ENCODE results near the gene FBL. TPM values are rescaled to one million over a fixed set of nuclear protein-coding genes. Genes with fewer than 3 reads are reported as not detected.

Gene FBL
- polyA plus RNA-seq, 2 of the 4 experiments (the other 2 are of a cell fraction): 716 to 1,141 TPM

DNA sequence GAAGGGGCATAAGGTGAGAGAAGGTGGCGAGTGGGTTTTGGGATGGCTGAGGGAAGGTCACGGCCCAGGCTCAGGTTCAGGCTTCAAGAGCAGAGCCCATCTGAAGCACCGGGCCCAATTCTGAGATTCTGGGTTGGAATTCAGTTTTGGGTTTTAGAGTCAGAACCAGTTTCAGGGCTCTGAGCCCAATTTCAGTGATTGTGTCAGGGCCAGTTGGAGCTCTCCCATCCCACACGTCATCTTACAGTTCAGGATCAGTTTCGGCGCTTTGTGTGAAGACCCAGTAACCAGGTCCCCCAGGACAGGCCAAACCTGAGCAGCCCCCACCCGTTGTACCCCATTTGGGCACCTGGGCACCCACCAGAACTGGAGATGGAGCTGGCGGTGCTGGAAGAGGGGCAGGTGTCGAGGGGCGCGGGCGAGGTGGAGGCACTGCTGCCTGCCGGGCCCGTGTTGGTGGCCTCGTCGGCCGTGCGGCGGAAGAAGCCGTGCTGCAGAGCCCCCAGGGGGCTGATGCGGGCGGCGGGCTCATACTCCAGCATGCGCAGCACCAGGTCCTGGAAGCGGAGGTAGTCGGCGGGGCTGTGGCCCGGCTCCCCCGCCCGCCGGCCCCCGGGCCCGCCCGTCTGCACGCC lies 19.8 kb downstream of the FBL start:
- DNase-seq (ENCODE audit: low read depth in 1 of 2, low spot score in 1 of 2) (no peak), ATAC-seq (no peak), FAIRE-seq (no peak)
- Histone ChIP-seq H3K4me2 (no peak overlapping the region), H3K27ac (no peak overlapping the region), H3K9me3 (no peaks in the 10 kb centered on the region), H3K4me3 (no peak overlapping the region), H3K4me1 (no peaks in the 10 kb centered on the region)
- TF ChIP-seq, protein P1, sequence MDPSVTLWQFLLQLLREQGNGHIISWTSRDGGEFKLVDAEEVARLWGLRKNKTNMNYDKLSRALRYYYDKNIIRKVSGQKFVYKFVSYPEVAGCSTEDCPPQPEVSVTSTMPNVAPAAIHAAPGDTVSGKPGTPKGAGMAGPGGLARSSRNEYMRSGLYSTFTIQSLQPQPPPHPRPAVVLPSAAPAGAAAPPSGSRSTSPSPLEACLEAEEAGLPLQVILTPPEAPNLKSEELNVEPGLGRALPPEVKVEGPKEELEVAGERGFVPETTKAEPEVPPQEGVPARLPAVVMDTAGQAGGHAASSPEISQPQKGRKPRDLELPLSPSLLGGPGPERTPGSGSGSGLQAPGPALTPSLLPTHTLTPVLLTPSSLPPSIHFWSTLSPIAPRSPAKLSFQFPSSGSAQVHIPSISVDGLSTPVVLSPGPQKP (IDR thresholded peaks at IDR 0.05; ENCODE audit: low read depth, low read length): no peak
- no peak for TF ChIP-seq PBX3 (IDR thresholded peaks at IDR 0.05)
- no peak for TF ChIP-seq EP300 (IDR thresholded peaks at IDR 0.05)
- TF ChIP-seq JUN (IDR thresholded peaks at IDR 0.05): no peak
- no peak for TF ChIP-seq ZC3H11A (IDR thresholded peaks at IDR 0.05)
- TF ChIP-seq RARB (CRISPR knock-in tag; IDR thresholded peaks at IDR 0.05): no peak
- no peak for TF ChIP-seq CBX8 (IDR thresholded peaks at IDR 0.05)
- no peak for TF ChIP-seq PHF8 (IDR thresholded peaks at IDR 0.05; ENCODE audit: borderline replicate concordance, low read depth)
- no peak for TF ChIP-seq FOSB (CRISPR knock-in tag; IDR thresholded peaks at IDR 0.05)
- TF ChIP-seq CEBPB (IDR thresholded peaks at IDR 0.05): no peak
- no peak for TF ChIP-seq TP53 (CRISPR knock-in tag; IDR thresholded peaks at IDR 0.05)
- no peak for TF ChIP-seq RNF2 (IDR thresholded peaks at IDR 0.05; ENCODE audit: borderline replicate concordance, low read depth)
- TF ChIP-seq MAFK (IDR thresholded peaks at IDR 0.05; ENCODE audit: partially characterized antibody): no peak
- no peak for TF ChIP-seq SMC3 (IDR thresholded peaks at IDR 0.05)
- TF ChIP-seq, protein P2, sequence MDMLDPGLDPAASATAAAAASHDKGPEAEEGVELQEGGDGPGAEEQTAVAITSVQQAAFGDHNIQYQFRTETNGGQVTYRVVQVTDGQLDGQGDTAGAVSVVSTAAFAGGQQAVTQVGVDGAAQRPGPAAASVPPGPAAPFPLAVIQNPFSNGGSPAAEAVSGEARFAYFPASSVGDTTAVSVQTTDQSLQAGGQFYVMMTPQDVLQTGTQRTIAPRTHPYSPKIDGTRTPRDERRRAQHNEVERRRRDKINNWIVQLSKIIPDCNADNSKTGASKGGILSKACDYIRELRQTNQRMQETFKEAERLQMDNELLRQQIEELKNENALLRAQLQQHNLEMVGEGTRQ (IDR thresholded peaks at IDR 0.05): no peak
- no peak for TF ChIP-seq JUNB (IDR thresholded peaks at IDR 0.05)
- TF ChIP-seq ZSCAN20 (CRISPR knock-in tag; IDR thresholded peaks at IDR 0.05): no peak
- no peak; the same call in 1 of the 2 replicates for TF ChIP-seq POLR2AphosphoS2 (conservative IDR thresholded peaks at IDR 0.05; ENCODE audit: low read length)
- TF ChIP-seq RCOR1 (IDR thresholded peaks at IDR 0.05; ENCODE audit: low read depth, low read length): no peak
- WGBS (ENCODE audit: missing lambda C conversion rate): 96% methylated on average over 28 of the region's 35 CpGs
- ChIA-PET CTCF (interaction anchor here (1.2 to 4.7 kb wide), 4 partner anchors 17 to 39 kb away, joined by 3 to 25 read pairs (median 4); no protein-coding TSS in a partner anchor), POLR2A (interaction anchor here (1.2 kb wide), 1 partner anchor 20 kb away, joined by 3 read pairs; the partner anchor contains the start of gene FBL)

DNA sequence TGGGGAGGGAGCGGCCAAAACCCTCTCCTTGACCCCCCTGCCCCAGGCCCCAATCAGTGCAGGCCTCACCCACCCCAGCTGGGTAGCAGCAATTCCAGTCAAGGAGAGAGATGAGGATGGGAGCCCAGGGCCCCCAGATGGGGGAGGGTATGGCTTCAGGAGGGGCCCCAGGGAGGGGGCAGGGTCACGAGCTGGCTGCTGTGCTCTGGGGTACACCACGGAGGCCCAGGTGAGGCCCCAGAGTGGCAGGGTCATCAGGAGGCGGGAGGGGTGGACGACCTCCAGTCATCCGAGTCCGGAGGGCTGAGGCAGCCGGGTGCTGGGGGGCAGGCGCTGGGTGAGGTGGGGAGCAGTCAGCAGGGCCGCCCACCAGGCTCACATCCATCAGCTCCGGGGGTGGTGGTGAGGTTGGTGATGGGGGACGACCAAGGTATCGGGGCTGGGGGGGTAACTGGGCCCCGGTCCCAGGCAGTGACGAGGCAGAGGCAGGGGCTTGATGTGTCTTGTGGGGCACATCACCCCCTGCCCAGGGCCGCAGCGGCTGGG lies 20.6 kb downstream of the FBL start:
- ATAC-seq: no peak
- 96% methylated on average over 15 of the region's 17 CpGs for WGBS (ENCODE audit: missing lambda C conversion rate)
- CTCF ChIA-PET: interaction anchor here (1.0 to 9.2 kb wide), 8 partner anchors 16 to 145 kb away, joined by 3 to 64 read pairs (median 4); partner anchors contain the start of gene PSMC4

More for the DNA sequence above, 20.6 kb downstream of the FBL start:
- H3K27ac ChIP-seq: no peak overlapping the region
- no peak overlapping the region for H3K4me3 ChIP-seq
- TF ChIP-seq, protein P1 (IDR thresholded peaks at IDR 0.05; ENCODE audit: low read depth, low read length): no peak
- TF ChIP-seq POLR2A (IDR thresholded peaks at IDR 0.05; ENCODE audit: low read length): no peak
- no peak for TF ChIP-seq NR3C1 (IDR thresholded peaks at IDR 0.05)
- TF ChIP-seq RNF2 (IDR thresholded peaks at IDR 0.05; ENCODE audit: borderline replicate concordance, low read depth): no peak
- TF ChIP-seq HOXB5 (CRISPR knock-in tag; IDR thresholded peaks at IDR 0.05): no peak
- TF ChIP-seq HOXB13 (CRISPR knock-in tag; IDR thresholded peaks at IDR 0.05; ENCODE audit: low read depth): no peak
- no peak for TF ChIP-seq CEBPB (IDR thresholded peaks at IDR 0.05)
- no peak for TF ChIP-seq SREBF2 (IDR thresholded peaks at IDR 0.05)
- no peak for TF ChIP-seq ESRRA (IDR thresholded peaks at IDR 0.05; ENCODE audit: borderline replicate concordance, low read length)
- DNase-seq (ENCODE audit: low read depth in 1 of 2, low spot score in 1 of 2): no peak
- H3K4me1 ChIP-seq: no peaks in the 10 kb centered on the region
- H3K9me3 ChIP-seq: 0 out of 3 replicates have a peak, but pooled peaks cover 2% of the 10 kb centered on the region
- FAIRE-seq: no peak
- POLR2A ChIA-PET: interaction anchor here (1.2 to 1.8 kb wide), 2 partner anchors 8 to 20 kb away, joined by 3 to 5 read pairs; partner anchors contain the start of gene FBL
- H3K4me2 ChIP-seq: no peak overlapping the region

All from A549 (cell line).